ENCODE results near the gene FAM25G.

- TF ChIP-seq CTCF (IDR thresholded peaks at IDR 0.05; ENCODE audit: insufficient read depth, low read length) (no peak), POLR2AphosphoS5 (IDR thresholded peaks at IDR 0.05; ENCODE audit: low read depth) (no peak)
Measured at GRCh38 chr10:47440207-47440606, 51.3 kb downstream of the FAM25G start.
